NCI-H2196 (cell line): ENCODE measurements around the gene VIPR2.
"Not testable (repeated sequence)": the region's sequence is repeated elsewhere in the genome, so short reads cannot be mapped to it uniquely, and the experiment has no call there.

ENCODE experiments used
- DNase-seq: peaks from one replicate; lab custom pipeline; 2025; ENCODE audit not compliant: unreplicated experiment; lab: John Stamatoyannopoulos, UW

The VIPR2 gene

DNA sequence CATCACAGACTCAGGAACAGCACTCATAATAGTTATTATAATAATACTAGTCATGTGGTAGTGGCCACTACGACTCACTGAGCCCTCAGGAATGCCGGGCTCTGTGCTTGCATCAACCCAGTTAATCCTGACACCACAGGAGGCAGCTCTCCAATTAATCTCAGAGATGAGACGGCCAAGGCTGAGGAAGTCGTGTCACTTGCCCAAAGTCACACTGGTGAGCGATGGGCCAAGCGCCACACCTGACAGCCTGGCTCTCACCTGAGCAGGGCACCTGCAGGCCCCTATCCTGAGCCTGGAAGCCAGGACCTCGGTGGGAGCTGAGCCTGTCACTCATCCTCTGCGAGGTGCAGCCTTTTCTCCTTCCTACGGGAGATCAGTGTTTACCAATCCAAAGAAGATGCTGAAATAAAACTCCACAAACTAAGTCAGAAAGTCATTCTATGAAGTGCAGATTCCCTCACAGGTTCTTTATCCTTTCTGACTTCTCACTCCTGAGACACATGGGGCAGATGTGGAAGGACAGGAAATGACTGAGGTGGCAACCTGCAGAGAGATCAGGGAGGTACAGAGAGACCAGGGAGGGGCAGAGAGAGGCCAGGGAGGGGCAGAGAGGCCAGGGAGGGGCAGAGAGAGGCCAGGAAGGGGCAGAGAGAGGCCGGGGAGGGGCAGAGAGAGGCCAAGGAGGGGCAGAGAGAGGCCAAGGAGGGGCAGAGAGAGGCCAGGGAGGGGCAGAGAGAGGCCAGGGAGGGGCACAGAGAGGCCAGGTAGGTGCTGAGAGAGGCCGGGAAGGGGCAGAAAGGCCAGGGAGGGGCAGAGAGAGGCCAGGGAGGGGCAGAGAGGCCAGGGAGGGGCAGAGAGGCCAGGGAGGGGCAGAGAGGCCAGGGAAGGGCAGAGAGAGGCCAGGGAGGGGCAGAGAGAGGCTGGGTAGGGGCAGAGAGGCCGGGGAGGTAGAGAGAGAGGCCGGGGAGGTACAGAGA is 38.5 kb downstream of the VIPR2 start:
- DNase-seq = no peak

DNA sequence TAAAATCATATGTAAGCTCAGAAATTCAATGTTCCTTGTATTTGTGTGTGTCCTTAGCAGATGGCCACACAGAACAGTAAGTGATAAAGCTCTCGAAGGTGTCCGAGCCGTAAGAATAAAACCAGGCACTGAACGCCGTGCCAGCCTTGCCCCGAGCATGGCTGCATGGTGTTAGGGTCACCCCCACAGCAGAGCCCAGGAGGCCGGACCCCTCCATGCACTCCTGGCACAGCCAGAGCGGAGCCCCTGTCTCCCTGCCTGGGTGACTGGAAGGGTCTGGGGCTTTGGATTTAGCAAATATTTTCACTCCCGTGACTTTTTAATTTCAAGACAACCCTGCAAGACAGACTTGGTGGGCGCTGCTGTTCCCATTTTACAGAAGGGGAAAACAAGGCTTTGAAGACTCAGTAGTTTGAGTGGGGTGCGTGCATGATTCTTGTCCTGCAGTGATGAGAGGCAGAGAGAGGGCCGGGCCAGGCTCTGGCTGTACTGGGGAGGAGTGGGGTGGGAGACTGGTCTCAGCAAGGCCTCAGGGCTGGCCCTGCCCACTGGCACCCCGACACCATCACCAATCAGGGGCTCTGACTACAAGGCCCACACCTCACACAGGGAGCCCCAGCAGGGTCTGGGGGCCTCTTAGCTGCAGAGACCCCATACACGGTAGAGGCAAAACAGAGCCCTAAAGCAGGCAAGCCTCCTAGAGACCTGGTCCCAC is 39.4 kb downstream of the VIPR2 start:
- no peak for DNase-seq

DNA sequence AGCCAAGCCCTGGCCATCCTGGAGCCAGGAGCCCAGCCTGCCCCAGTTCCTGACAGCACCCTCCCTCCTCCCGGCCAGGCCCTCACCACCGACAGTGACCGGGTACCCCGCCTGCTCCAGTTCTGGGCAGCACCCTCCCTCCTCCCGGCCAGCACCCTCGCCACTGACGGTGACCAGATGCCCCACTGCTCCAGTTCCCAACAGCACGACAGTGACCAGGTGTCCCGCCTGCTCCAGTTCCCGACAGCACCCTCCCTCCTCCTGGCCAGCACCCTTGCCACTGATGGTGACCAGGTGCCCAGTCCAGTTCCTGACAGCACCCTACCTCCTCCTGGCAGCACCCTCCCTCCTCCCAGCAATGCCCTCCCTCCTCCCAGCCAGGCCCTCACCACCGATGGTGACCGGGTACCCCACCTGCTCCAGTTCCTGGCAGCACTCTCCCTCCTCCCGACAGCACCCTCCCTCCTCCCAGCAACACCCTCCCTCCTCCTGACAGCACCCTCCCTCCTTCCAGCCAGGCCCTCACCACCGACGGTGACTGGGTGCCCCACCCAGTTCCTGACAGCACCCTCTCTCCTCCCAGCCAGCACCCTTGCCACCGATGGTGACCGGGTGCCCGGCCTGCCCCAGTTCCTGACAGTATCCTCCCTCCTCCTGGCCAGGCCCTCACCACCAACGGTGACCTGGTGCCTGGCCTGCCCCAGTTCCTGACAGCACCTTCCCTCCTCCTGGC is 40.3 kb downstream of the VIPR2 start:
- no peak for DNase-seq

DNA sequence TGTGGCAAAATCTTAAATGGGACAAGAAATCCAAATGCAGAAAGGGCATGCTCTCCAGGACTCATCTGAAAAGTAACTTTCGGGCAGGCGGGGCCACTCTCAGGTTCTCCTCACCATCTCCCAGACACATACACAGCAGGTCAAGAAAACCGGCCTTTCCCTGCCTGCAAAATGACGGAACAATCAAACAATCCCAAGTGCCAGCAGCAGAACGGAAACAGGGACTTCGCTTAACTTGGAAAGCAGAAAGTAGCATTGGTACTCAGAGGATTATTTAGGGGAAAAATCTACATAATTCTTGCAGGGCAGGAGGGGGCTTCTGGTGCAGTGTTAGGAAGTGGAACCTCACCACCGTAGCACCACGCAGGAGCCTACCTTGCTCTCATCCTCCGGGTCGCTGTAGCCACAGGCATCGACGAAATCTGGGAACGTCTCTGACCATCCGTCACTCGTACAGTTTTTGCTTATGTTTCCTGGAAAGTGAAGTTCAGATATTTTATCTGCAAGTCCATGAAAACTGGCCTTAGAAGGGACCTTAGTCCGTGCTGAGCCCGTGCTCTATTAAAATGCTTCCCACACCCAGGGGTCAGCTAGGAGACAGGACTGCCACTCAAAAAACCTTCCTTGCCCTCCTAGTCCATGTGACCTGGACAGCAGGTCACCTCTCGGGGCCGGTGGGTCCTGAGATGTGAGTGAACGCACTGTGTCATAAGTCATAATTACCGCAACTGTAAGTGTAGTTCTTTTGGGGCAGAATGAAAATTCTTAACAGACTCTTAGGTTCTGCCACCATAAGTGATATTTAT is 41.1 kb downstream of the VIPR2 start:
- DNase-seq = no peak

DNA sequence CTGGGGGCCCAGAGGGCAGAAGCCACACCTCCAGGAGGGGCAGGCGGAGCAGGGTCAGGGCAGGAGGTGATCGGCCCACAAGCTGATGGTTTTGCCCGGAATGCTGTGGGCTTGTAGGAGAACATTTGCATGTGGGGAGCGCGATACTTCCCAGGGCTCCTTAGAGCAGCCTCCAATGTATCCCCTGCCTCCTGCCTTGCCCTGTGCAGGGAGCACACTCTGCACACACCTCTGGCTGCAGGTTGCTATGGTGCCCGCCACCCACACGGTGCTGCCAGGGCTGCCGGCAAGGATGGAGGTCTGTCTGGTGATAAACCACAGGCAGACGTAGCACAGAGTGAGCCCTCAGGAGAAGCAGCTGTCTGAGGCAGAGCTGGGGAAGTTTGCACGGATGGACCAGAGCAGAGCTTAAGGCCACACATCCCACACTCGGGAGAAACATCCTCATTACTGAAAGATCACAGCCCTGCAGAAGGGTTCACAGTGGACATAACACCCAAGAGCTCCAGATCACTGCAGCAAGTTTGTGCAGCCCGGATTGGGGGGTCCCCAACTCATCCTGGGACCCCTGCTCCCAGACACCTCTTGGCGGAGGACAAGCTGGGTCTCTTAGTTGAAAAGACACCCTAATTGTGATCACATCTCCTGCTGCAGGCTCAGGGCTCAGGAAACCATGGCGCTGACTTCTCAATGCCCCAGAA is 41.8 kb downstream of the VIPR2 start:
- no peak for DNase-seq

DNA sequence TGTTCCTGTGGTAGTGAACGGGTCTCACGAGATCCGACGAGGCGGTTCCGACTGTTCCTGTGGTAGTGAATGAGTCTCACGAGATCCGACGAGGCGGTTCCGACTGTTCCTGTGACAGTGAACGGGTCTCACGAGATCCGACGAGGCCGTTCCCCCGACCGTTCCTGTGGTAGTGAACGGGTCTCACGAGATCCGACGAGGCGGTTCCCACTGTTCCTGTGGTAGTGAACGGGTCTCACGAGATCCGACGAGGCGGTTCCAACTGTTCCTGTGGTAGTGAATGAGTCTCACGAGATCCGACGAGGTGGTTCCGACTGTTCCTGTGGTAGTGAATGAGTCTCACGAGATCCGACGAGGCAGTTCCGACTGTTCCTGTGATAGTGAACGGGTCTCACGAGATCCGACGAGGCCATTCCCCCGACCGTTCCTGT is 43.0 kb downstream of the VIPR2 start:
- DNase-seq = not testable (repeated sequence)

DNA sequence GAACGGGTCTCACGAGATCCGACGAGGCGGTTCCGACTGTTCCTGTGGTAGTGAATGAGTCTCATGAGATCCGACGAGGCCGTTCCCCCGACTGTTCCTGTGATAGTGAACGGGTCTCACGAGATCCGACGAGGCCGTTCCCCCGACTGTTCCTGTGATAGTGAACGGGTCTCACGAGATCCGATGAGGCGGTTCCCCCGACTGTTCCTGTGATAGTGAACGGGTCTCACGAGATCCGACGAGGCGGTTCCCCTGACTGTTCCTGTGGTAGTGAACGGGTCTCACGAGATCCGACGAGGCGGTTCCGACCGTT is 43.6 kb downstream of the VIPR2 start:
- DNase-seq = not testable (repeated sequence)

DNA sequence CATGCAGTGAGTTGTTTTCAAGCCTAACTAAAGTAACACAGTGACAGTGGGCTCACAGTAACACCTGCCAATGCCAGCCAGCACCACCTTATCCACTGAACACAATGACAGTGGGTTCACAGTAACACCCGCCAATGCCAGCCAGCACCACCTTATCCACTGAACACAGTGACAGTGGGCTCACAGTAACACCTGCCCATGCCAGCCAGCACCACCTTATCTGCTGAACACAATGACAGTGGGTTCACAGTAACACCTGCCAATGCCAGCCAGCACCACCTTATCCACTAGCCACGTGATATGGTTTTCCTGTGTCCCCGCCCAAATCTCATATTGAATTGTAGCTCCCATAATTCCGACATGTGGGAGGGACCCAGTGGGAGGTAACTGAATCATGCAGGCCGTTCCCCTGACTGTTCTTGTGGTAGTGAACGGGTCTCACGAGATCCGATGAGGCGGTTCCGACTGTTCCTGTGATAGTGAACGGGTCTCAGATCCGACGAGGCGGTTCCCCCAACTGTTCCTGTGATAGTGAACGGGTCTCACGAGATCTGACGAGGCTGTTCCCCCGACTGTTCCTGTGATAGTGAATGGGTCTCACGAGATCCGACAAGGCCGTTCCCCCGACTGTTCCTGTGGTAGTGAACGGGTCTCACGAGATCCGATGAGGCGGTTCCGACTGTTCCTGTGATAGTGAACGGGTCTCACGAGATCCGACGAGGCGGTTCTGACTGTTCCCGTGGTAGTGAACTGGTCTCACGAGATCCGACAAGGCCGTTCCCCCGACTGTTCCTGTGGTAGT is 44.2 kb downstream of the VIPR2 start:
- not testable (repeated sequence) for DNase-seq

DNA sequence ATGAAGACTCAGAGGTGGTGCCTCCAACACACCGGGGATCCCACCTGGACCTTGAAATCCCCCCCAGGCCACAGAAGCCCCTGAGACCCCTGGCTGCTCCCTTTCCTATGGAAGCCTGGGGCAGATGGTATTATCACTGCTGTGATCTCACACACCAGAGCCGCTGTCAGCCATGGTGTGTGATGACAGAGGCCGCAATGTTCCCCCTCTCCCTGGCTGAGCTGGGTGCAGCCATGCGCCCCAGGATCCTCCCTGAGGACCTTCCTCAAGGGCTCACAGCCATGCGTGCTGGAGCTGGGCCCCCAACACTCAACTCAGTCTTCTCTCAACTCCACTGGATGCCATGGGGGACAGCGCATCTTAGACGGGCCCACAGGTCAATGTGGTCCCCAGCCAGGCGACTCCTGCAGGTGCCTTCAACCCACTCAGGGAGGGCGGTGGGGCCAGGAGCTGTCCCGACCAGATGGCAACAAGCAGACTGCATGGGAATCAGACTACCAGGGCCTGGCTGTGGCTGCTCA is 44.9 kb downstream of the VIPR2 start:
- no peak for DNase-seq

DNA sequence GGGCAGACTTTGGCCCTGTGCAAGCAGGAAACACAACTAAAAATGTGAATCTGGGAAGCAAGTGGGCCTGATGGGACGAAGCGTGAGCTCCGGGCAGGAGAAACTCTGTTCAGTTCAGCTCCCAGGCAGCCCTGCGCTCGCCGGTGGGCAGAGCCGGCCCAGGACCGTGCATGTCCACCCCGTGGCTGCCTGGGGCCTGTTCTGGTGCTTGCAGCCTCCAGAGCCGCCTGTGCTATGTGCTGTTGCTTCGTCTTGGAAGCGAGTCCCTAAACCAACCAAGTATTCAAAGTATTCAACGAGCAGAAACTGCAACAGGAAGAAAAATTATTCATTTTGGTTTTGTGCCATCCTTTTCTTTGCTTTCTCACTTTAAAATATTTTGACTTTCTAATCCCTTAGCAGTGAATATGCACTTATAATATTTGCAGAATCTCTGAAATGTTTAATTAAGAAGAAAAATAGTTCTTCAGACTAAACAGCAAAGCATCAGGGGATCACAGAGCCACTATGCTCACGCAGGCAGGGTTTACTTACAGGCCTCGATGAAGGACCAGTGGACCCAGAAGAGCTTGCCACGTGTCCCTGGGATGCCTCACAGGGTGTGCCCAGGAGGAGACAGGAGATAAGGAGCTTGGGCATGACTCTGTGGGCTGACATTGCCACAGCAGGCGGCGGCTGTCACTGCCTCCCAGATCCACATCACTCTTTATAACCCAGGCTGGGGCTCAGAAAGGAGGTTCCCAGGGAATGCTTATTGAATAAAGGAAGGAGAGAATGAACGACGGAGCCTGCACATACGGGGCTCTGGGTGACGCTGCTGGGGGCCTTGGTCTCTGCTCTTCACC is 45.6 kb downstream of the VIPR2 start:
- no peak for DNase-seq

DNA sequence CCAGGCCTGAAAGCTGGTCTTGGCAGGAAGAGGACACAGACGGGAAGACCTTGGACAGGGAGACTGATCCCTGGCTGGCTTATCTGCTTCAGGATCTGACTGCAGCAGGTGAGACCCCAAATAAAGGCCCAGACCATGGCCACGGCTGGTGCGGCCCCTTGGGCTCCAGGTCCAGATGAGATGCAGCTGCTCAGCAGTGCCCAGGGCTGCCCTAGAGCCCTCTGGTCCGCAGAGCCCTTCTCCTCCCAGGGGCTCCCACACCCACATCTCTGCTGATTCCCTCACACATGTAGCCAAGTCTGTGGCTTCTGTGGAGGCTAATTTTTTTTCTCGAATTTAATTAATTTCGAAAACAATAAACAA is 46.3 kb downstream of the VIPR2 start:
- no peak for DNase-seq

DNA sequence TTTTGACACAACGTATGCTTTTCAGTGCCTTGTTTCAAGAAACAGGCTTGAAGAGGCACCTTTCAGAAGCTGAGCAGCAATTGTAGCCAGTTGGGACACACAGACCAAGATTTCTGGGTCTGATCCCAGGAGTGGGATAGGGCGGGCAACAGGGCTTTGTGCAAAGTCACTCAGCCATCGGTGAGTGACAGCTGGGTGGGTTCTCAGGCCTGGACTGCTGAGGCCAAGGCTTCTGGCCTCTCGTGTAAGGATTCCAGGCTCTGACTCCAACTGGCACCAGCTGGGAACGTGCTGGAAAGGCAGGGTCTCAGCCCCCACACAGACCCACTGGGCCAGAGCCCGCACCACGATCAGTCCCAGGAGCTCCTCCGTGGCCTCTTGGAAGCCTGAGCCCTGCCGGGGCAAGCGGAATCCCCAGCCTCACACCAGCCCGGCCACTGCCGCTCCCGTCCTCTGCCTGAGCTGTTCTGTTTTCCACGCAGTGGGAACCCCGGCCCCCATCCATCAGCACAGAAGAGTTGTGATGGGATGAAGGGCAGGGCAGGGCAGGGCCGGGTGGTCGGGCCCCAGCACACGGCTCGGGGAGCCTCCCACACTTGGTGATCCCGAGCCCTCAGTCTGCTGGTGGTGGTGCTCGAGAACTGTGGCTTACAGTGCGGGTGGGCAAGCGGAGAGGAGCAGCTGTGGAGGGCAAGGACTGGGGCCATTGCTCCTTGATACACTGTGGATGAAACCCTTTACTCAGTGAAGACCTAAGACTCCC is 46.8 kb downstream of the VIPR2 start:
- no peak for DNase-seq

DNA sequence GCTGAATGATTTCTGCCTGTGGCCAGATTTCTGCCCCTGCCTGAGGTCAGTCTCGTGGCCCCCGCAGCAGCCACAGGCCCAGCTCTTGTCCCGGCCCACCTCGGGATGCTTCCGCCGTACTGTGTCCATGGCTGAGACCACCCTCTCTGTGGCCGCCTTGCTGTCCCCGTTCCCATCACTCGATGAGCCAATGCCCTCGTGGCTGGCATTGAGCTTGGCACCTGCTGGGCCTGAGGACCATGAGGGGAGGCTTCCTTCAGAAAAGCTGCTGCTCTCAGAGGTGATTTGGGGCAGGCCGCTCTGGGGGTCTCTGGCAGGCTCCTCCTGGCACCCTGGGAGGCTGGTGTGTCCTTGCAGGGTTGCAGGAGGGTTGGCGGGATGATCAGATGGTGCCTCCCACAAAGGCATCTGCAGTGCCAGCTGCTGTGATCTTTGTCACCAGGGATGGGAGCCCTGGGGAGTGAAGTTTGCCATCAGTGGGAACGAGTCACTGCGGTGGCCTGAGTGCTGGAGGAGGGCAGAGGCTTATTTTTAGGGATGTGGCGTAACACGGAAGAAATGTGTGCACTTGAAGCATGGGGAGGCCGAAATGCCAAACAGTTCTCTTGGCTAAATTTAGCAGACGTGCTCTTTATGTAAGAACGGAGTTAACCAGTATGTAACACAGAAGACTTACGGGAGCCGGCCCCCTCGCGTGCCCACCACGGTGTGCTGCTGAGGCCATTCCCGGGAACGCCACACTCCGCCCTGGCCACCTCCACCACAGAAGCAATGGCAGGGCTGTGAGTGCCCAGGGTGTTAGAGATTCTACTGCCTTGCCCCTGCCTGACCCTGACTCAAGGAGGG is 47.7 kb downstream of the VIPR2 start:
- DNase-seq = no peak

DNA sequence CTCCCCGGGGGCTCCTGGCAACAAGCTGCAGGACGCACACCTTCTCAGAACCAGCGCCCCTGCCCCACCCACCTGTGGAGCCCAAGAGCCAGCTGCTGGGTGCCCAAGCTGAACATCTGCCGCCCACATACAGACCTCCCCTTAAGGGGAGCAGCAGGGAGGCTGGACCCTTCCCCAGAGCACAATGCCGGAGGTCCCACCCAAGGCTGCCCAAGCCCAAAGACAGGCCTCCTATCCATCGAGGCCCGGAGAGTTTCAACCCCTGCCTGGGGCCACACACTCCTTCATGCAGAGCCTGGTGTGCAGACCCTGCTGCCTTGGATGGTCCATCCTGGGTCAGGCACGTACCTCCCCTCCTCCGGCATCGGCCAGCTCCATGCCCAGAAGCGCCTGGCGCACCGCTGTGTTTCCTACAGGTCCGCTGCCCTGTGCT is 48.7 kb downstream of the VIPR2 start:
- DNase-seq = no peak

DNA sequence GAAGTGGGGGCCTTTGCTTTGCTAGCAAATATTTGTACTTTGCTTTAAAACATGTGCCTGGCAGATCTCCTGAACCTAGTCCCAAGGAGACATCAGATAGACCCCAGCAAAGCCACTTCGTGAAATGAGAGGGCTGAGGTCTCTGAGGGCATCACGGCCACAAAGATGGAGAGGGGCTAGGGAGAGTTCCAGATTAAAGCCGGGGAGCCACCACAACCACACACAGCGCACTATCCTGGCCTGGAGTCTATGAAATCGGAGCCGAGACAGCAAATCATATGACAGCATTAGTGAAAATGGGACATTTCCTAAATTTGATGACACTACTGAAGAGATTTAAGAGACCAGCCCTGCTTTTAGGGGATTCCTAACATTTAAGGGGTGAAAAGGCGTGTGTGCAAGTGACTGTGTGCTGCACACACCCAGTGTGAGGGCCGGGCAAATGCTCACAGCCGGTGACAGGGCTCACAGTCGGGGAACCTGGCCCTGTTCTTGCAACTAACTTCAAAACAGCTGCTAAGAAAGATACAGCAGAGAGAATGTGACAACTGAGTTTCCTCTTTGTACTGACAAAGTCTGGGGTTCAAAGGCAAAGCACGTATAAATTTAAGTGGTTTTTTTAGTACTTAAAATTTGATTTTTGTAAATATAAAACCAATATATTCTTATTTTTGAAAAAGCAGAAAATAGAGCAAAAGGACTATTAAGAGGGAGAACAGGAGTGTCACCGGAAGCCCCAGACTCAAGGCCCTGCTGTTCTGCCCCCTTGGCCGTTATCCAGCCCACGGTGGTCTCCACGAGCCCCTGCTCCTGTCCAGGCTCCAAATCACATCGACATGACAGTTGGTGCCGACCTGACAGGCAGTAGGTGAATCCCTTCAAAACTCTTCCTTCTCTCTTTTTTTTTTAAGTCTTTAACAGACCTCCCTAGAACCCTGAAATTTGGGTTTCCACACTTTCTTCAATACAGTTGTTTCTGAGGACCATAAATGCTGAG is 49.5 kb downstream of the VIPR2 start:
- DNase-seq = no peak
